ENCODE measurements around the gene PROSER3. TPM values are rescaled to one million over a fixed set of nuclear protein-coding genes. Genes with fewer than 3 reads are reported as not detected.
A peak's percentile ranks its signal among the peaks of the same experiment; 100 is the strongest.

The PROSER3 gene
- total and polyA plus RNA-seq, 12 donors: 5.5 to 14.7 (median 9.2) TPM

DNA sequence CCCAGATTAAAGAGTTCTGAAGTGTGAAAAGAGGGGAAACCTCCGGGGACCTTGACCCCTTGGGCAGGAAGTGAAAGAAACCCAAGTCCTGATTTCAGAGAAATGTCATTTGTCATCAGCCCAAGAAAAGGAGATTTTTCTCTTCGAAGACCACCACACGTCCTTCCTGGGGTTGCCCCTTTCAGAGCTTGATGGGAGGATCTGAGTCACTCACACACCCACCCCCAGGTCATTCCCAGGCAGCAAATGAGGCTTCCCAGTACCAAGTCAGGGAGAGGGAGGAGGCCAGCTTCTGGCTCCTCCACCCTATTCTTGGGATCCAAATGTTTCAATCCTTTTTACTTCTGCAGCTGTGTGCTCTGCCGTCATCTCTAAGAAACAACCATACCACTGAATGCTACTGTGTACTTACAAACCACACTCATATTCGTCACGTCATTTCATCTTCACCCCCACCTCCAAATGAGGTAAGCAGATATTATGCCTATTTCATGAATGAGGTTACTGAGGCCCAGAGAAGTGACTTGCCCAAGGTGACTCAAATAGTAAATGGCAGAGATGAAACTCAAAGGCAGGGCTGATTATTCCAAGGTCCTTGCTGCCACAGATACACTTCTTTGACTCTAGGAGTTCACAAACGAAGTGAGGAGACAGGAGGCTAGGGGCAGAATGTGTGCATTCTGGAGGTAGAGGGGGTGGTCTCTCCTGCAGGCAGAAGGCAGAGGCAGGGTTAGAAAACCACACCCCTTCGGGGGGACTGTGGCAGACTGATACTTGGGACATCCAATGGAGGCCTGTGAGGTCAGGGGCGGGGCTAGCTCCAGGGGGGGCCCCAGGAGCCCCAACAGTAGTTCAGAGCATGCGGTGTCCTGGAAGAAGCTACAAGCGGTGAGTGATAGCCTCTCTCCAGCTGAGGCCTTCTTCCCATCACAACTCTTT is 45.1 kb upstream of the PROSER3 start:
- TF ChIP-seq, protein P1, sequence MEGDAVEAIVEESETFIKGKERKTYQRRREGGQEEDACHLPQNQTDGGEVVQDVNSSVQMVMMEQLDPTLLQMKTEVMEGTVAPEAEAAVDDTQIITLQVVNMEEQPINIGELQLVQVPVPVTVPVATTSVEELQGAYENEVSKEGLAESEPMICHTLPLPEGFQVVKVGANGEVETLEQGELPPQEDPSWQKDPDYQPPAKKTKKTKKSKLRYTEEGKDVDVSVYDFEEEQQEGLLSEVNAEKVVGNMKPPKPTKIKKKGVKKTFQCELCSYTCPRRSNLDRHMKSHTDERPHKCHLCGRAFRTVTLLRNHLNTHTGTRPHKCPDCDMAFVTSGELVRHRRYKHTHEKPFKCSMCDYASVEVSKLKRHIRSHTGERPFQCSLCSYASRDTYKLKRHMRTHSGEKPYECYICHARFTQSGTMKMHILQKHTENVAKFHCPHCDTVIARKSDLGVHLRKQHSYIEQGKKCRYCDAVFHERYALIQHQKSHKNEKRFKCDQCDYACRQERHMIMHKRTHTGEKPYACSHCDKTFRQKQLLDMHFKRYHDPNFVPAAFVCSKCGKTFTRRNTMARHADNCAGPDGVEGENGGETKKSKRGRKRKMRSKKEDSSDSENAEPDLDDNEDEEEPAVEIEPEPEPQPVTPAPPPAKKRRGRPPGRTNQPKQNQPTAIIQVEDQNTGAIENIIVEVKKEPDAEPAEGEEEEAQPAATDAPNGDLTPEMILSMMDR (IDR thresholded peaks at IDR 0.05): no peak
- no peak for ATAC-seq
- WGBS, 2 donors: 76% methylated on average over 11 of the region's 11 CpGs
- Histone ChIP-seq H3K9me3 (no peaks in the 10 kb centered on the region), H3K4me1 (peaks cover 3 to 16% (median 12%) of the 10 kb centered on the region in 9 donors), H3K4me3 (peak overlapping the region in 1 of 10 donors; percentile 20), H3K27me3 (peaks cover 0 to 7% (median 0%) of the 10 kb centered on the region in 7 donors), H3K36me3 (no peaks in the 10 kb centered on the region), H3K27ac (peak overlapping the region in 1 of 10 donors; percentile 58)
- DNase-seq: no peak
- intact Hi-C loops (cut with DNase I): loop anchor here in 4 of 10 donors (10.0 kb wide), 2 partner anchors 158 to 168 kb away; partner anchors contain the start of gene TMEM147 (in 3 of the 4)

DNA sequence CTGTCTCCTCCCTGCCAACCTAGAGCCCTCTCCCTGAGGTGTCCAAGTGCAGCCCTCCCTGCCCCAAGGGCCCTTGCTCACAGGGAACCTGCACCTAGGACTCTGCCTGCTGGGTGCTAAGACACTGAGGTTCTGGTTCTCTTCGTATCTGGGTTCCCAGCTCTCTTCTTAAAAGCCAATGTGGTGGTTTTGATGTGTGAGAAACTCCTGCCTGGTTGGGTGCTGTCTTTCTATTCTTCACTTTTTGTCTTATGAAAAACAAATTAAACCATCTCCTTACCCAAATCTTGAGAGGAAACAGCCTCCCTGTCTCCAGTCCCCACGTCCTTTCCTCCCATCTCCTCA is 44.5 kb upstream of the PROSER3 start:
- DNase-seq (no peak), ATAC-seq (no peak)
- Histone ChIP-seq H3K4me1 (peaks cover 3 to 17% (median 13%) of the 10 kb centered on the region in 9 donors), H3K36me3 (no peaks in the 10 kb centered on the region), H3K4me3 (peak overlapping the region in 1 of 10 donors; percentile 20), H3K27me3 (peaks cover 0 to 5% (median 0%) of the 10 kb centered on the region in 7 donors), H3K9me3 (no peaks in the 10 kb centered on the region), H3K27ac (peak overlapping the region in 1 of 10 donors; percentile 58)
- intact Hi-C loops (cut with DNase I): loop anchor here in 4 of 10 donors (10.0 kb wide), 2 partner anchors 159 to 169 kb away; partner anchors contain the start of gene TMEM147 (in 3 of the 4)
- WGBS, 2 donors: 71 to 74% methylated on average over 2 of the region's 2 CpGs
- TF ChIP-seq, protein P1 (IDR thresholded peaks at IDR 0.05): no peak

DNA sequence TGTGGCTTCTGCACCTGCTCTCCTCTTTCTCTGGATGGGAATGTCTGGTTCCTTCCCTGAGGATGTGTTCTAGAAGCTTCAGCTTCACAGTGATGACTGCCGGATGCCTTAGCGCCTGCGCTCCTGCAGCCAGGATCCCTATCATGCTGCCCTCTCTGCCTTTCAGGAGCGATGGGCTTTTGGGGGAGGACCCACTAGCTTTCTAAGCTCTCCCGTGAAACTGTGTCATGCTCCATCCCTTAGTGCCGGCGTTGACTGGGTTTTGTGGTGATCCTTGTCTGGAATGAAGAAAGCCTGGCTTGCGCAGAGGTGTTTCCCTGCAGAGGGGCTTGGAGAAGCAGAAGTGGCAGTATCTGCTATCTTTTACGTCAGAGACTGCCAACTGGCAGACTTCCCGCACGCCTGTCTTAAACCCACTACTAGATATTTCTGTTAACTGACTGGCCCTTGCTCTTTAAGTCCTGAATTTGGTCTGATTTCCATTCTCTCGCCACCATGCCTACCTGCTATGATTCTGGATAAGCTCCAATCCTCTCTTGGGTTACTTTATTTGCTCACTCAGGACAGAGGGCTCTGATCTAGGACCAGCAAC is 44.0 kb upstream of the PROSER3 start:
- Histone ChIP-seq H3K27ac (peak overlapping the region in 1 of 10 donors; percentile 58), H3K4me1 (peaks cover 5 to 22% (median 18%) of the 10 kb centered on the region in 9 donors), H3K27me3 (no peaks in the 10 kb centered on the region), H3K4me3 (peak overlapping the region in 1 of 10 donors; percentile 20), H3K9me3 (no peaks in the 10 kb centered on the region), H3K36me3 (no peaks in the 10 kb centered on the region)
- no peak for ATAC-seq
- TF ChIP-seq, protein P1 (IDR thresholded peaks at IDR 0.05): no peak
- intact Hi-C loops (cut with DNase I): loop anchor here in 4 of 10 donors (10.0 kb wide), 2 partner anchors 159 to 169 kb away; partner anchors contain the start of gene TMEM147 (in 3 of the 4)
- no peak for DNase-seq
- 81 to 84% methylated on average over 12 of the region's 12 CpGs for WGBS, 2 donors
